B cell (primary cell): ENCODE measurements around the gene ADM2.

ENCODE experiments used
- EZH2 ChIP-seq: IDR thresholded peaks from 2 replicates; pipeline ENCODE4 v1.6.1; 2012; ENCODE audit warnings: borderline replicate concordance, low read depth, mild to moderate bottlenecking, moderate library complexity, low read length; ENCODE audit not compliant: insufficient read depth, poor library complexity, severe bottlenecking
- TF ChIP-seq, protein P1 (sequence below): fragments of 200-600 bp; IDR thresholded peaks from one replicate; pipeline ENCODE4 v1.8.0; 2022; ENCODE audit warnings: antibody characterized with exemption, mild to moderate bottlenecking

DNA sequence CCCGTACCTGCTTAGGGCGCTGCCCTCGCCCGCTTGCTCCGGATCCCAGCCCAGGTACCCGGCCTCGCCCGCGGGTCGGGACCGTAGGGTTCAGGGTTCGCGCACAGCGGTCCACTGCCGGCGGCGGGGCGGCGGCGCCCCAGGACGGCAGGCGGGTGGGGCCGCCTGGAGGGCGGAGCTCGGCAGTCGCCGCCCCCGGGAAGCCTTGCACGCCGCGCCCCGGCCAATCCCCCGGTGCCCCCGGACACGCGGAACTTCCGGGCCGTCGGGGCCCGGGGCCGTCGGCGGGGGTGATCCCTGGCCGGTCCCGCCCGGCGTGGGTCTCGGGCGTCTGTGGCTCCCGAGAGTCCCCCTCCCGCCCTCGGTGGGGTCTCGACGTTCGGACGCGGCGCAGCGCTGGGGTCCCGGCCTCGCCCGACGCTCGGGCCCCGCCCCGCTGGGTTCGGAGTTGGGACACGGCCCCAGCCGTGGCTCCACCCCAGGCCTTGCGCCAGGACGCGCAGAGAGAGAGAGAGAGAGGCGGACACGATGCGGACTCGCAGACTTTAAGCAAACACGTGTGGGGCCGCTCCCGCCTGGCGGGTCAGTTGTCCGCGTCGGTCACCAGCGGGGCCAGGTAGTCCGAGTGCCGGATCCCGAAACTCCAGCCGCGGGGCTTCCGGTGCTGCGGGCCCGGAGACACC, 48.7 kb downstream of the ADM2 start, which contains the start of gene TYMP:
- TF ChIP-seq, protein P1, sequence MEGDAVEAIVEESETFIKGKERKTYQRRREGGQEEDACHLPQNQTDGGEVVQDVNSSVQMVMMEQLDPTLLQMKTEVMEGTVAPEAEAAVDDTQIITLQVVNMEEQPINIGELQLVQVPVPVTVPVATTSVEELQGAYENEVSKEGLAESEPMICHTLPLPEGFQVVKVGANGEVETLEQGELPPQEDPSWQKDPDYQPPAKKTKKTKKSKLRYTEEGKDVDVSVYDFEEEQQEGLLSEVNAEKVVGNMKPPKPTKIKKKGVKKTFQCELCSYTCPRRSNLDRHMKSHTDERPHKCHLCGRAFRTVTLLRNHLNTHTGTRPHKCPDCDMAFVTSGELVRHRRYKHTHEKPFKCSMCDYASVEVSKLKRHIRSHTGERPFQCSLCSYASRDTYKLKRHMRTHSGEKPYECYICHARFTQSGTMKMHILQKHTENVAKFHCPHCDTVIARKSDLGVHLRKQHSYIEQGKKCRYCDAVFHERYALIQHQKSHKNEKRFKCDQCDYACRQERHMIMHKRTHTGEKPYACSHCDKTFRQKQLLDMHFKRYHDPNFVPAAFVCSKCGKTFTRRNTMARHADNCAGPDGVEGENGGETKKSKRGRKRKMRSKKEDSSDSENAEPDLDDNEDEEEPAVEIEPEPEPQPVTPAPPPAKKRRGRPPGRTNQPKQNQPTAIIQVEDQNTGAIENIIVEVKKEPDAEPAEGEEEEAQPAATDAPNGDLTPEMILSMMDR, result no peak
- TF ChIP-seq EZH2, result no peak
